Measurements from ENCODE around the gene ELK4. TPM values are rescaled to one million over a fixed set of nuclear protein-coding genes. Genes with fewer than 3 reads are reported as not detected.

The ELK4 gene
- total RNA-seq, 1 donor from 2014 or later, result 68.8 TPM

DNA sequence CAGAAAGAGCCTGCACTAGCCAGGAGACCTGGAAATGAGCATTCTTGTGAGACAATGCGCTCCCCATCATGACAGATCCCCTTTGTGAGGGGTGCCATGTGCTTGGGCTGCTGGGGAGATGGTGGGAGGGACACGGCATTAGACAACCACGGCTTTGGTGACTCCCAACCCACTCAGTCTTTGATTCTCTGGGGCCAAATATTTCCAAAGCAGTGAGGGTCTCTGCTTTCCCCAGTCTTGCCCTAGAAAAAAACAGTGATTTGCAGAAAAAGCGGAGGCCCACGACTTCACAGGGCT is 38.3 kb upstream of the ELK4 start:
- Mint-ChIP-seq H3K9me3 (no peaks in the 10 kb centered on the region), H3K27me3 (ENCODE audit: low read depth) (peaks cover 4% of the 10 kb centered on the region), H3K36me3 (ENCODE audit: low read depth) (no peaks in the 10 kb centered on the region), H3K27ac (no peak overlapping the region), H3K4me1 (ENCODE audit: low read depth) (no peaks in the 10 kb centered on the region), H3K4me3 (ENCODE audit: low read depth) (no peak overlapping the region)
- intact Hi-C loops (cut with micrococcal nuclease), result no loop called here
- DNase-seq (ENCODE audit: low spot score), result no peak

DNA sequence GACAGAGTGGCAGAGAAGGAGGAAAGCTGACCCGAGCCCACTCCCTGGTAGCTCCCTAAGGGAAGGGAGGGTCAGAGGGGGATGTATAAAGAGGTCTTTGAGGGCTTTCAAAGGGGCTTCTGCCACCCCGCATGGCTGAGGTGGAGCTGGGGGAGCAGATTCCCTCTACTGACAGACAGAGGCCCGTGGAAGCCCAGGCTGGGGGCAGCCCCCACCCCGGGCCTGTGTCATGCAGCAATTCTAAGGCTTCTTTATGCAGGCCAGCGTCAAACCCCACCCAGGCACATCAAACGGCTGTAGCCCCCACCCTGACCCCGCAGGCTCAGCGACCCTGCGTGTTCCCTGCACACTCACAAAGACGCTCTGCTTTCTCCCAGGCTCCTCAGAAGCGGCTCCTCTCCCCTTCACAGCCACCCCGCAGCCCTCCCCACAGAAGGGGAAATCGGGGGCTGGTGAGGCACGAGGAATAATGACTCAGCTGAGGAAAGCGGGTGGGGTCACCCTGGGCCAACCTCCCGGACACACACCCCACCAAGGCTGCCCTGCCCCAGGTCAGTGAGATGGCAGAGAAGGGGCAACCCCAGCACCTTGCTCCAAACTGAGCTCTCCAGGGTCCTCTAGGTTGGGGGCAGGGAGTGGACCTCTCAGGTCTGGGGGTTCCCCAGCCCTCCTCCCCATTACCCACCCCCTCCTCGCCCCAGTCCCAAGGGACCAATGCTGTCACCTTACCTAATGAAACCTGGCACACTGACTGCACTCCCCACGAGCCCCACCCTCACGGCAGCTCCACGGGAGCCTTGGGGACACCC is 37.7 kb upstream of the ELK4 start:
- Mint-ChIP-seq H3K36me3 (ENCODE audit: low read depth) (no peaks in the 10 kb centered on the region), H3K9me3 (no peaks in the 10 kb centered on the region), H3K27me3 (ENCODE audit: low read depth) (peaks cover 4% of the 10 kb centered on the region), H3K4me3 (ENCODE audit: low read depth) (no peak overlapping the region), H3K27ac (no peak overlapping the region), H3K4me1 (ENCODE audit: low read depth) (no peaks in the 10 kb centered on the region)
- no peak for DNase-seq (ENCODE audit: low spot score)
- intact Hi-C loops (cut with micrococcal nuclease), result no loop called here

- DNase-seq (ENCODE audit: low spot score), result no peak
- Mint-ChIP-seq H3K27ac (no peak overlapping the region), H3K4me3 (ENCODE audit: low read depth) (no peak overlapping the region), H3K36me3 (ENCODE audit: low read depth) (no peaks in the 10 kb centered on the region), H3K4me1 (ENCODE audit: low read depth) (no peaks in the 10 kb centered on the region), H3K27me3 (ENCODE audit: low read depth) (peaks cover 4% of the 10 kb centered on the region), H3K9me3 (no peaks in the 10 kb centered on the region)
- intact Hi-C loops (cut with micrococcal nuclease), result no loop called here
Observed at GRCh38 chr1:205668951-205669340, 37.1 kb upstream of the ELK4 start.

GRCh38 chr1:205667909-205668643 is 36.3 kb upstream of the ELK4 start:
- Mint-ChIP-seq H3K9me3 (no peaks in the 10 kb centered on the region), H3K27ac (no peak overlapping the region), H3K4me3 (ENCODE audit: low read depth) (no peak overlapping the region), H3K36me3 (ENCODE audit: low read depth) (no peaks in the 10 kb centered on the region), H3K27me3 (ENCODE audit: low read depth) (peaks cover 4% of the 10 kb centered on the region), H3K4me1 (ENCODE audit: low read depth) (no peaks in the 10 kb centered on the region)
- no peak for DNase-seq (ENCODE audit: low spot score)
- intact Hi-C loops (cut with micrococcal nuclease), result no loop called here

DNA sequence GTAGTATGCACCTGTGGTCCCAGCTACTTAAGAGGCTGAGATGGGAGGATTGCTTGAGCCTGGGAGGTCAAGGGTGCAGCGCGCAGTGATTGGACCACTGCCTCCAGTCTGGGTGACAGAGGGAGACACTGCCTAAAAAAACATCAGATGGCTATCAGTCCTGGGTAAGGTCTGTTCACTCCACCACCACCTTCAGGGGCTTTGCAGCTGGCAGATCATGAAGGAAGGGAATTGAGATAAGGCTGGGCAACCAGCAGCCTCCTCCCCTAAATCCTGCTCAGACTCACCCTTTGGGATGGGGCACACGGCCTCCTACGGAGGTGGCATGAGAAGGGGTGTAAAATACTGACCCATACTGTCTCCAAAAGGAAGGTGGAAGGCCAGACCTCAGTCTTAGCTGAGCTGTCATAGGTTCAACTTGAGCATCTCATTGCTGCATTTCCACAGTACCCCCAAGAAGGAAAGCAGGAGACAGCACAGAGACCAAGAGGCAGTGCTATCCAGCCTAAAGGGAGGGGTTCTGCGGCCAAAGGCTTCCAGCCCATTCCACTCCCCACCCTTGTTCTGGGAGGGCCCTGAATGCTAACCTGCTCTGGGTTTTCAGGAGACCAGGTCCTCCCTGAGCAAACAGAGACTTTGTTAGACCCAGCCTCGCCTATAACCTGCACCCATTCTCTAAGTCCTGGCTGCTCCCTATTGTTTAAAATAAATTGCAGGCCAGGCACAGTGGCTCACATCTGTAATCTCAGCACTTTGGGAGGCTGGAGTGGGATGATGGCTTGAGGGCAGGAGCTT is 34.8 kb upstream of the ELK4 start:
- no peak for DNase-seq (ENCODE audit: low spot score)
- no peaks in the 10 kb centered on the region for H3K36me3 Mint-ChIP-seq (ENCODE audit: low read depth)
- H3K27me3 Mint-ChIP-seq (ENCODE audit: low read depth), result peaks cover 4% of the 10 kb centered on the region
- intact Hi-C loops (cut with micrococcal nuclease), result no loop called here
- H3K4me3 Mint-ChIP-seq (ENCODE audit: low read depth), result no peak overlapping the region
- H3K9me3 Mint-ChIP-seq, result no peaks in the 10 kb centered on the region
- H3K4me1 Mint-ChIP-seq (ENCODE audit: low read depth), result no peaks in the 10 kb centered on the region
- no peak overlapping the region for H3K27ac Mint-ChIP-seq

DNA sequence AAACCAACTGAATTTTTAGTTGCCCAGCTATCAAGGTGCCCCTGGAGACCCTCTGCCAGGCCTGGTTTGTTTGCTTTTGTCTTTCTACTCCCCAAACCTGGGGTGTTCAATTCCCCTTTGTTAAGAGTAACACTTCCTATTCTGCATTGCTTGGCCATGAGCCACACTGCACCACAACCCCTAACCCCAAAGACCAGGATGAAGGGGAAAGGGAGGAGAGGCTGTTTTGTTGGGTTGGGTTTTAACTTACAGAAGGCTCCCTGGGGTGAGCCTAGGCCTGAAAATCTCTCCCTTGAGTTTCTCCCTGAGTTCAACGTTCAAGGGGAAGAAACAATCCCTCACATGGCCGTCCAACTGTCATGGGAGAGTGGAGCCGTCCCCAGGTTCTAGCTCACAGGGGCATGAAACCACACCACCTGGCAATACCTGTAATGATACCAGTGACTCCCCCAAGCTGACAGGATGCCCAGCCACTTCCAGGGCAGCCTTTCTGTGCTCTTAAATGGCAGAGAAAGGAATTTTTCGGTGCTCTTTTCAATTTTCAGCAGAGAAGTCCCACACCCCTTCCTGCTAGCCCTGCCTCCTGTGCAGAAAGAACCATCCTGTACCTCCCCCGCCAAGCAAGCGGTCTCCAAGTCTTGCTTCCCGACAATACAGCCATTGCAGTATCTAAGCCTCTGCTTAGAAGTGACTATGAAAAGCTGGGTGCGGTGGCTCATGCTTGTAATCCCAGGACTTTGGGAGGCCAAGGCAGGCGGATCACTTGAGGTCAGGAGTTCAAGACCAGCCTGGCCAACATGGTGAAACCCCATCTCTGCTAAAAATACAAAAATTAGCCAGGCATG is 33.6 kb upstream of the ELK4 start:
- Mint-ChIP-seq H3K4me3 (ENCODE audit: low read depth) (no peak overlapping the region), H3K36me3 (ENCODE audit: low read depth) (no peaks in the 10 kb centered on the region), H3K4me1 (ENCODE audit: low read depth) (no peaks in the 10 kb centered on the region), H3K27me3 (ENCODE audit: low read depth) (peaks cover 4% of the 10 kb centered on the region), H3K27ac (no peak overlapping the region), H3K9me3 (no peaks in the 10 kb centered on the region)
- intact Hi-C loops (cut with micrococcal nuclease), result no loop called here
- no peak for DNase-seq (ENCODE audit: low spot score)

DNA sequence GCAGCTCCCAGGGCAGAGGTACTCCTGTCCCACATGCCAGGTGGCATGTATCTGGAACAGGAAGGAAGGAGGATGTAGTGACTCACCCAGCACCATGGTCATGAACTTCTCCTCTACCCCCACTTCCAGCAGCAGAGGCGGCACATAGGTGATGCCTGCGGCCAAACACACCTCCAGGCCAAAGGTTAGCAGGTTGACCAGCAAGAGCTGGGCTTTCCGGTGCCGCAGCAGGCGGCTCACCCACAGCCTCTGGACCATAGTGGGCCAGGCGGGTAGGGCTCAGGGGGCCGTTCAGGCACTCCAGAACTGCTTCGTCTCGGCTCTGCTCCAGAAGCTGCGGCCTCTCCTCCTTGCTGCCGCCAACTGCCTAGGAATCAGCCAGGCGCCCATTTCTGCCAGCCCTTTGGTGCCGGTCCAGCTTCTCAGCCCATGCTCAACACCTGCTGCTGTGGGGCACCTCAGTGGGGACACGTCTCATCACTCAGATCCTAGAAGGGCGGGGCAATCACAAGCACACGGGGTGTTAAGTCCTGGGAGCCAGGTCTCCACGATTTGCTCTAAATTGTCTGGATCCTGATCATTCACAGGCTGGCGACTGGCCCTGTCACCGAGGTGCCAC is 32.7 kb upstream of the ELK4 start:
- Mint-ChIP-seq H3K27me3 (ENCODE audit: low read depth) (peaks cover 4% of the 10 kb centered on the region), H3K36me3 (ENCODE audit: low read depth) (no peaks in the 10 kb centered on the region), H3K4me1 (ENCODE audit: low read depth) (no peaks in the 10 kb centered on the region), H3K9me3 (no peaks in the 10 kb centered on the region), H3K27ac (no peak overlapping the region), H3K4me3 (ENCODE audit: low read depth) (no peak overlapping the region)
- intact Hi-C loops (cut with micrococcal nuclease), result no loop called here
- DNase-seq (ENCODE audit: low spot score), result no peak

DNA sequence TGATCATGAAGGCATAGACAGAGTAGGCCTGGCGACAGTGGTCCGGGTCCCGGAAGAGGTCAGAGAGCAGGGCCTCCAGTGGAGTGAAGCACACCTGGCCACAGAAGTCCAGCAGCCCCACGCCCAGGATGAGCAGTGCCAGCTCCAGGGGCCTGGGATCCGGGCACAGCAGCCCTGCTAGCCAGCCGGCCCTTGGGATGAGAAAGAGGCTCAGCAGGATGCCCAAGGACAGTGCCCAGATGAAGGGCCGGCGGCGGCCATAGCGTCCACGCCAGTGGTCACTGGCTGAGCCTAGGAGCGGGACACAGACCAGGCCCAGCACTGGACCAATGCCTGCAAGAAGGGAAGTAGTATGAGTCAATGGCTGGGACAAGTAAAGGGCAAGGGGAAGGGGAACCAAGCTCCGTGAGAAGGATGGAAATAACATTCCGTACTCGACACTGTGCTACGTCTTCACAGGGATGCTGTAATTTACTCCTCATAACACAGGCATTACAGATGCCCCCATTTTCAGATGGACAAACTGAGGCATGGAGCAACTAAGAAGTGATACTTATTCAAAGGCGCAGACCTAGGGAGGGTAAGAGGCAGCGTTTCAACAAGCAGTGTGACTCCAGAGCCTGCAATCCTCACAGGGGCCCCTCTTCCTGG is 31.6 kb upstream of the ELK4 start:
- peaks cover 1% of the 10 kb centered on the region for H3K4me1 Mint-ChIP-seq (ENCODE audit: low read depth)
- H3K9me3 Mint-ChIP-seq, result no peaks in the 10 kb centered on the region
- H3K36me3 Mint-ChIP-seq (ENCODE audit: low read depth), result no peaks in the 10 kb centered on the region
- H3K4me3 Mint-ChIP-seq (ENCODE audit: low read depth), result no peak overlapping the region
- H3K27me3 Mint-ChIP-seq (ENCODE audit: low read depth), result peaks cover 4% of the 10 kb centered on the region
- intact Hi-C loops (cut with micrococcal nuclease), result no loop called here
- DNase-seq (ENCODE audit: low spot score), result no peak
- no peak overlapping the region for H3K27ac Mint-ChIP-seq

- intact Hi-C loops (cut with micrococcal nuclease), result no loop called here
- Mint-ChIP-seq H3K4me1 (ENCODE audit: low read depth) (peaks cover 1% of the 10 kb centered on the region), H3K9me3 (no peaks in the 10 kb centered on the region), H3K4me3 (ENCODE audit: low read depth) (no peak overlapping the region), H3K27ac (no peak overlapping the region), H3K36me3 (ENCODE audit: low read depth) (no peaks in the 10 kb centered on the region), H3K27me3 (ENCODE audit: low read depth) (no peaks in the 10 kb centered on the region)
- DNase-seq (ENCODE audit: low spot score), result no peak
Observed at GRCh38 chr1:205662791-205663190, 31.0 kb upstream of the ELK4 start.

DNA sequence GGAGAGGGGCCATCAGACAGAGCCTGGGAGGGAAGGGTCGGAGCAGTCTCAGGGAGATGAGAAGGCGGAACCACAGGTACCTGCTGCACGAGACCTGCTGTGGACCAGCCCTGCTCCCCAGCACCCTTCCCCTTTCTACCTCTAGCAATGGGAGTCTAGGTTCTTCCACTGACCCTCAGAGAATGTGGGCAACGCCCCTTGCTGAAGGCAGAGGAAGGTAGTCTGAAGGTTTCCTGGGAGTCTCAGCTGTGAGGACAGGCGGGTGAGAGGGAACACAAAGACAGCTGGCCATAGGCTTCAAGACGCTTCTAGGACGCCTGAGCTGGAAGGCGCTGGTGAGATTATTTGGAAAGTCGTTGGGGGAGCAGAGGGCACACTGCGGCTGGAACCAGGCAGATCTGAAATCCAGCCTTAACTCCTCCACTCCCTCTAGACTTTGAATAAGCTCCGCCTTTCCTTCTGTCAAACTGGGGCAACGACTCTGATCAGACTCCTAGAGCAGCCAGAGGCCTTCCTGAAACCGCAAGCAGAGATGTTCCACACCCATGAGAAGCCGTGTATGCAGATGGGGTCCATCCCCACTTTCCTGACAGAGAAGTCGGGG is 30.4 kb upstream of the ELK4 start:
- no peaks in the 10 kb centered on the region for H3K27me3 Mint-ChIP-seq (ENCODE audit: low read depth)
- intact Hi-C loops (cut with micrococcal nuclease), result no loop called here
- H3K36me3 Mint-ChIP-seq (ENCODE audit: low read depth), result no peaks in the 10 kb centered on the region
- no peak for DNase-seq (ENCODE audit: low spot score)
- no peak overlapping the region for H3K4me3 Mint-ChIP-seq (ENCODE audit: low read depth)
- no peaks in the 10 kb centered on the region for H3K9me3 Mint-ChIP-seq
- H3K4me1 Mint-ChIP-seq (ENCODE audit: low read depth), result peaks cover 1% of the 10 kb centered on the region
- no peak overlapping the region for H3K27ac Mint-ChIP-seq

DNA sequence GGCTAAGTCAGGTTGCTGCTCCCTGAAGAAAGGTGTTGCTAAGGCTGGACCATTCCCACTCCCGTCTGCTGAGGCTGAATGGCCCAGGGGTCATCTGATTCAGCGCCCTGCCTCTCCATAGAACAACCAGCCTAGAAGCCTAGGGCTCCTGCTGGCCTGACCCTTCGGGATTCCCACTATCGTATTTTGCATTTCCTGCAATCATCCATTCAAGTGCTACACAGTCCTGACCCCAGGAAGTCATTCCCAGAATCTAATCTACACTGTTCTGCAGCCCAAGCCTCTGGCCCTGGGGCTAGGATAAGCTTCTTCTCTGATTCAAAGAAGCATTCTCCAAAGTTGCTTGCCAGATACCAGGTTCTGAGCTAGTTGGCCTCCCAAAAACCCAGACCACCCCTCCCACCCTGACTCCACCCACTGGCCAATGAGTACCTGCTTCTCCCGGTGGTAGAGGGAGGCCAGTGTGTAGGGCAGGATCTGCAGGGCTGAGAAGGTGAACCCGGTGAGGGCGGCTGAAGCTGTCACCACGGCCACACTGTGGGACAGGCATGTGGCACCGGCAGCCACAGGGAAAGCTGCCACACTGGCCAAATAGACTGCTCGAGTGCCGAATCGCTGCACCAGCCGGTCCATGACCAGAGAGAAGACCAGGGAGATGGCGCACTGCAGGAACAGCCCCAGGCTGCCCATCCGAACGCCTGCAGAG is 29.8 kb upstream of the ELK4 start:
- no peak for DNase-seq (ENCODE audit: low spot score)
- Mint-ChIP-seq H3K4me1 (ENCODE audit: low read depth) (peaks cover 1% of the 10 kb centered on the region), H3K9me3 (no peaks in the 10 kb centered on the region), H3K27ac (no peak overlapping the region), H3K36me3 (ENCODE audit: low read depth) (no peaks in the 10 kb centered on the region), H3K27me3 (ENCODE audit: low read depth) (no peaks in the 10 kb centered on the region), H3K4me3 (ENCODE audit: low read depth) (no peak overlapping the region)
- intact Hi-C loops (cut with micrococcal nuclease), result no loop called here

All from activated T-helper 2 cell treated with anti-CD3 and anti-CD28 coated beads, Interferon-gamma antibody, Interleukin-2, Interleukin-4, amounts not matched to agents 10 μg/mL and 5 μg/mL and 100 μg/mL, durations not matched to agents 14 hours and 24 hours and 36 hours (primary cell).